ENCODE measurements around the gene WDR46. TPM values are rescaled to one million over a fixed set of nuclear protein-coding genes. Genes with fewer than 3 reads are reported as not detected.
A peak's percentile ranks its signal among the peaks of the same experiment; 100 is the strongest.

Gene WDR46
- total and polyA plus RNA-seq, 2 of the 13 experiments (the other 11 are each of a cell fraction or from before 2014, with no cell fraction given), result 47.4 to 105 TPM

GRCh38 chr6:33288921-33289783, at the start of gene WDR46, which contains the start of gene PFDN6 (continued):
- TF ChIP-seq ZNF646 (CRISPR knock-in tag; IDR thresholded peaks at IDR 0.05) (no peak), PRMT3 (CRISPR knock-in tag; IDR thresholded peaks at IDR 0.05; ENCODE audit: borderline replicate concordance, low read depth) (no peak), ZSCAN25 (CRISPR knock-in tag; IDR thresholded peaks at IDR 0.05) (no peak; the same call in 1 of the 2 replicates), PITX1 (CRISPR knock-in tag; IDR thresholded peaks at IDR 0.05) (no peak), SAP130 (CRISPR knock-in tag; IDR thresholded peaks at IDR 0.05; ENCODE audit: low read depth) (peak; percentile 97), ZBTB37 (CRISPR knock-in tag; IDR thresholded peaks at IDR 0.05) (no peak), SALL1 (CRISPR knock-in tag; IDR thresholded peaks at IDR 0.05) (peak; percentile 48), SP4 (CRISPR knock-in tag; IDR thresholded peaks at IDR 0.05) (peak; percentile 70), CERS6 (CRISPR knock-in tag; IDR thresholded peaks at IDR 0.05) (no peak), NR2F2 (IDR thresholded peaks at IDR 0.05; ENCODE audit: borderline replicate concordance, low read depth) (peak; percentile 58; the same call in 1 of the 2 replicates), ARNT (IDR thresholded peaks at IDR 0.05) (no peak), ZBTB8A (CRISPR knock-in tag; IDR thresholded peaks at IDR 0.05; ENCODE audit: borderline replicate concordance, low read depth) (no peak), ZBTB34 (CRISPR knock-in tag; IDR thresholded peaks at IDR 0.05) (no peak), REST (IDR thresholded peaks at IDR 0.05; ENCODE audit: borderline replicate concordance in 1 of 2, low read depth in 1 of 2, low read length in 2 of 2) (no peak)
